Kidney glomerular epithelial cell (primary cell): ENCODE measurements around the gene ZNF480.
A peak's percentile ranks its signal among the peaks of the same experiment; 100 is the strongest.
"Not testable (repeated sequence)": the region's sequence is repeated elsewhere in the genome, so short reads cannot be mapped to it uniquely, and the experiment has no call there.

ENCODE experiments used
- DNase-seq: peaks from one replicate; lab custom pipeline; 2025; lab: John Stamatoyannopoulos, UW

Gene ZNF480

DNA sequence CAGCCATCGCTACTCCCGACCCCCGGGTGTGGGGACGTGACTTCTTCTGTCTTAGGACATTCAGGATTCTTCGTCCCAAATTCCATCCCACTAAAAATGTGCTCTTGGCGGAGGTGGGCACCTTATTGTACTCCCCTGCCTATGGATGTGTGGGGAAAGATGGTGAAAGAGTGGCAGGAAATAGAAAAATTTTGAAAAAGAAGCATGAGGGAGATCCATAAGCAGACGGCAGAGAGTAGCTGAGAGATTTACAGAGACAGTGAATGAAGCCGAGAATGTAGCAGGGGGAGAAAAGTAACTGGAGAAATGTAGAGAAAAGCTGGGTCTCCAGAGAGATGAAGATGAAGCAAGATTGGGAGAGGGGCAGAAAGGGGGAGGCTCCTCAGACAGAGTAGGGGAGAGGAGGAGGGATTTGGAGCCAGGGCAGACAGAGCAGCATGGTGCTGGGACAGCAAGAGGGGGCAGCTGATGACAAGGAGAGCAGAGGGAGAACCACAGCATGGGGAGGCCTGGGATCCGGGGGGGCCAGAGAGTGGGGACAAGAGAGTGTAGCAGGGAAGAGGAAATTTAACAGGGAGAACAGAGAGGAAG is 39.9 kb downstream of the ZNF480 start:
- DNase-seq, result peak; percentile 0

DNA sequence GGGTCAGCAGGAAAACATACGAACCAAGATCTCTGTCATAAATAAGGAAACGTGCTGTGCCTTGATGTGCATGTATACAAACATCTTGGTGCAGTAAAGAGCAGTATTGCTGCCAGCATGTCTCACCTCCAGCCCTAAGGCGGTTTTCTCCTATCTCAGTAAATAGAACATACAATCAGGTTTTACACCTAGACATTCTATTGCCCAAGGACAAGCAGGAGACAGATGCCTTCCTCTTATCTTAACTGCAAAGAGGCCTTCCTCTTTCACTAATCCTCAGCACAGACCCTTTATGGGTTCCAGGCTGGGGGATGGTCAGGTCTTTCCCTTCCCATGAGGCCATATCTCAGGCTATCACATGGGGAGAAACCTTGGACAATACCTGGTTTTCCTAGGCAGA is 42.1 kb downstream of the ZNF480 start:
- DNase-seq, result not testable (repeated sequence)

DNA sequence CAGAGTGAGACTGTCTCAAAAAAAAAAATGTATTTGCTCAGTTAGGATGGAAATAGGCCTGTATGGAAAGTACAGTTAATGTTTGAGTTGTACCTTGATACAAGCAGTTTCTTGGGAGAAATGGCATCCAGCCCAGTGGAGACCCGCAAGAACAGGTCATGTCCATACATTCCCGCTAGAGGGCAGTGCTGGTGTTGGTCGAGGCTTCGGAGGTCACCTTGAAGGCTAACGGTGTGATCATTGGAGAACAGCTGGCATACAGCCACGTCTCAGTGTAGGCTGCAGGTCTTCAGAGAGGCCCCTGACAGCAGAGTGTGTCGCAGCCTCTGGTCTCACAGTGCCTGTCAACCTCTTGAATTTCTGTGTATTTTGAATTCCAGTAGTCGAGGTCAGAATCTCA is 46.6 kb downstream of the ZNF480 start:
- no peak for DNase-seq

DNA sequence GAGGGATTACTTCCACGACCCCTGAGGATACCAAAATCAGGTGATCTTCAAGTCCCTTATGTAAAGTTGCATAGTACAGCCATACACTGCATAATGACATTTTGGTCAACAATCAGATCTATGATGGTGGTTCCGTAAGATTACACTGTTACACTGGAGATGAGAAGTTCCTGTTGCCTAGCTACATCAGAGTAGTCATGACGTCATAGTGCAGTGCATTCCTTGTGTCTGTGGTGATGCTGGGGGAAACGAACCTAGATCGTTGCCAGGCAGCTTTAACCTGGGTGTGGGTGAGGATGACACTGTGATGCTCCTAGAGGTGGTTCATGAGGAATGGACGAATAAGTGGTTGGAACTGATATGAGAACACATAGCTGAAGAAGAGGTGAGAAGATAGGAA is 48.2 kb downstream of the ZNF480 start:
- no peak for DNase-seq

GRCh38 chr19:52351512-52351911 is 54.5 kb downstream of the ZNF480 start:
- DNase-seq, result no peak

- DNase-seq, result no peak
Measured at GRCh38 chr19:52366414-52366824, 69.5 kb downstream of the ZNF480 start.

- DNase-seq, result peak; percentile 67
Measured at GRCh38 chr19:52369559-52370340, 72.8 kb downstream of the ZNF480 start, which contains the start of gene ZNF880. ZNF880 (plus strand) TSS chr19:52369923; CDS start chr19:52369966, 43 bp downstream.

- no peak for DNase-seq
Measured at GRCh38 chr19:52370341-52370710, 73.4 kb downstream of the ZNF480 start.
